K562 (cell line): ENCODE results near the gene CNNM4. TPM values are rescaled to one million over a fixed set of nuclear protein-coding genes. Genes with fewer than 3 reads are reported as not detected.
A peak's percentile ranks its signal among the peaks of the same experiment; 100 is the strongest.

Experiments used
- CUX1 ChIP-seq: fragments of 200-800 bp; sonication (Bioruptor generic); IDR thresholded peaks from 2 replicates; pipeline ENCODE4 v1.6.1; 2016; ENCODE audit warnings: missing genetic modification characterization, missing compliant biosample characterization
- FOXK2 ChIP-seq, 2 experiments: fragments of 450-650 bp; IDR thresholded peaks in 1 of 2; conservative IDR thresholded peaks in 1 of 2; 2 replicates each; pipeline ENCODE4 v1.6.1; 2016; ENCODE audit warnings: low read depth in 2 of 2, mild to moderate bottlenecking in 1 of 2
- KLF6 ChIP-seq: fragments of 250-450 bp; sonication (Bioruptor Pico); IDR thresholded peaks from 2 replicates; pipeline ENCODE4 v1.4.0; 2020; ENCODE audit warnings: mild to moderate bottlenecking, moderate library complexity, borderline replicate concordance
- MBD2 ChIP-seq: sonication (generic); IDR thresholded peaks from 2 replicates; pipeline ENCODE4 v1.6.1; 2016; ENCODE audit warnings: low read depth, borderline replicate concordance
- RERE ChIP-seq: sonication (generic); formaldehyde crosslinking; IDR thresholded peaks from 2 replicates; pipeline ENCODE4 v1.8.0; 2023; ENCODE audit warnings: missing genetic modification reagents, mild to moderate bottlenecking, borderline replicate concordance
- SIRT6 ChIP-seq: IDR thresholded peaks from one replicate; pipeline ENCODE4 v1.6.1; 2012; ENCODE audit warnings: low read depth, mild to moderate bottlenecking, control low read depth, inconsistent platforms, low read length, moderate library complexity
- SMARCA5 ChIP-seq: fragments of 450-650 bp; IDR thresholded peaks from 2 replicates; pipeline ENCODE4 v1.6.1; 2016
- TAL1 ChIP-seq: fragments of 450-650 bp; IDR thresholded peaks from 2 replicates; pipeline ENCODE4 v1.6.1; 2016; ENCODE audit warnings: mild to moderate bottlenecking
- VEZF1 ChIP-seq: fragments of 200-800 bp; sonication (Bioruptor generic); IDR thresholded peaks from 2 replicates; pipeline ENCODE4 v1.6.1; 2017; ENCODE audit warnings: missing genetic modification characterization, missing compliant biosample characterization
- ZFP91 ChIP-seq: sonication (generic); formaldehyde crosslinking; IDR thresholded peaks from 2 replicates; pipeline ENCODE4 v1.8.0; 2022; ENCODE audit warnings: mild to moderate bottlenecking, missing genetic modification reagents
- ZNF146 ChIP-seq: IDR thresholded peaks from one replicate; pipeline ENCODE4 v1.6.1; 2018; ENCODE audit warnings: missing compliant biosample characterization; ENCODE audit not compliant: unreplicated experiment
- ZNF785 ChIP-seq: fragments of 250-450 bp; sonication (Bioruptor Pico); IDR thresholded peaks from 2 replicates; pipeline ENCODE4 v1.4.0; 2020; ENCODE audit warnings: mild to moderate bottlenecking
- polyA plus RNA-seq, 8 experiments: library from polyadenylated mRNA; depleted of rRNA in 4 of 8; stranded (reverse) in 5 of 8; unstranded in 3 of 8; fragments of >200 nt; fragmentation: Nextera tagmentation in 2 of 8; fragmentation: Illumina TruSeq in 1 of 8; extraction: Ambion mirVana in 2 of 8; extraction: Trizol in 1 of 8; gene quantifications; 2 replicates each; pipeline versions ENCODE4 v1.2.1 to v1.2.3, GENCODE V29; 2011 to 2014; ENCODE audit warnings: inconsistent platforms in 1 of 8, missing spikeins in 1 of 8
- total RNA-seq, 7 experiments: library from RNA; depleted of rRNA in 6 of 7; stranded (reverse); fragments of >200 nt in 6 of 7; fragmentation: Illumina TruSeq in 2 of 7; extraction: Trizol in 2 of 7; gene quantifications; 2 replicates each; pipeline versions ENCODE4 v1.2.1 to v1.2.3, GENCODE V29; 2011 to 2021; ENCODE audit warnings: low replicate concordance in 1 of 7

CNNM4 gene
- total and polyA plus RNA-seq, 9 of the 15 experiments (the other 6 are each of a cell fraction or from before 2014, with no cell fraction given): 0.96 to 6.3 (median 2.8) TPM

GRCh38 chr2:96857667-96858372 lies 97.1 kb downstream of the CNNM4 start, which contains the start of gene ANKRD39 (continued):
- TF ChIP-seq RERE (CRISPR knock-in tag) (no peak), FOXK2 (conservative IDR thresholded peaks at IDR 0.05 in 1 of 2, IDR thresholded peaks at IDR 0.05 in 1 of 2; ENCODE audit: low read depth in 2 of 2) (peak; percentile 80), KLF6 (no peak), MBD2 (peak; percentile 98), ZNF785 (no peak), SMARCA5 (no peak), TAL1 (no peak), SIRT6 (no peak), ZFP91 (CRISPR knock-in tag) (no peak), CUX1 (CRISPR knock-in tag) (no peak), ZNF146 (CRISPR knock-in tag) (no peak), VEZF1 (CRISPR knock-in tag) (peak; percentile 78)
